ENCODE results near the gene HNRNPF.

- TF ChIP-seq CTCF (conservative IDR thresholded peaks at IDR 0.05; ENCODE audit: low read length): no peak
- TF ChIP-seq EZH2phosphoT487 (IDR thresholded peaks at IDR 0.05; ENCODE audit: borderline replicate concordance, low read depth, low read length): no peak
Observed at GRCh38 chr10:43340619-43341018, 68.4 kb downstream of the HNRNPF start.
